Vagina (tissue), 2 donors: ENCODE results near the gene NIPA2.

Source experiments
- POLR2A ChIP-seq, 2 donors: fragments of 450-650 bp; IDR thresholded peaks; one replicate each; pipeline ENCODE4 v1.6.1; 2017; ENCODE audit warnings: antibody characterized with exemption in 2 of 2, mild to moderate bottlenecking in 2 of 2, moderate library complexity in 2 of 2
- POLR2AphosphoS5 ChIP-seq, 2 donors: sonication (generic); formaldehyde crosslinking; IDR thresholded peaks; one replicate each; pipeline ENCODE4 v1.9.0; 2017; ENCODE audit warnings: antibody characterized with exemption in 2 of 2, mild to moderate bottlenecking in 2 of 2, low read depth in 1 of 2; ENCODE audit not compliant: insufficient read depth in 1 of 2
- TF ChIP-seq, protein P1 (sequence below), 3 experiments: fragments of 450-650 bp in 2 of 3; fragments of 200-600 bp in 1 of 3; sonication (generic) in 1 of 3; IDR thresholded peaks; one replicate each; pipeline ENCODE4 v1.5.1; 2017 to 2019; ENCODE audit warnings: antibody characterized with exemption in 3 of 3, mild to moderate bottlenecking in 2 of 3, moderate library complexity in 2 of 3

- TF ChIP-seq, protein P1, sequence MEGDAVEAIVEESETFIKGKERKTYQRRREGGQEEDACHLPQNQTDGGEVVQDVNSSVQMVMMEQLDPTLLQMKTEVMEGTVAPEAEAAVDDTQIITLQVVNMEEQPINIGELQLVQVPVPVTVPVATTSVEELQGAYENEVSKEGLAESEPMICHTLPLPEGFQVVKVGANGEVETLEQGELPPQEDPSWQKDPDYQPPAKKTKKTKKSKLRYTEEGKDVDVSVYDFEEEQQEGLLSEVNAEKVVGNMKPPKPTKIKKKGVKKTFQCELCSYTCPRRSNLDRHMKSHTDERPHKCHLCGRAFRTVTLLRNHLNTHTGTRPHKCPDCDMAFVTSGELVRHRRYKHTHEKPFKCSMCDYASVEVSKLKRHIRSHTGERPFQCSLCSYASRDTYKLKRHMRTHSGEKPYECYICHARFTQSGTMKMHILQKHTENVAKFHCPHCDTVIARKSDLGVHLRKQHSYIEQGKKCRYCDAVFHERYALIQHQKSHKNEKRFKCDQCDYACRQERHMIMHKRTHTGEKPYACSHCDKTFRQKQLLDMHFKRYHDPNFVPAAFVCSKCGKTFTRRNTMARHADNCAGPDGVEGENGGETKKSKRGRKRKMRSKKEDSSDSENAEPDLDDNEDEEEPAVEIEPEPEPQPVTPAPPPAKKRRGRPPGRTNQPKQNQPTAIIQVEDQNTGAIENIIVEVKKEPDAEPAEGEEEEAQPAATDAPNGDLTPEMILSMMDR (IDR thresholded peaks at IDR 0.05): no peak
- TF ChIP-seq POLR2A (IDR thresholded peaks at IDR 0.05) (no peak), POLR2AphosphoS5 (IDR thresholded peaks at IDR 0.05; ENCODE audit: insufficient read depth in 1 of 2, low read depth in 1 of 2) (no peak)
Measured at GRCh38 chr15:22880068-22880980, 41.9 kb downstream of the NIPA2 start.
